ENCODE results near the gene CAST.

DNA sequence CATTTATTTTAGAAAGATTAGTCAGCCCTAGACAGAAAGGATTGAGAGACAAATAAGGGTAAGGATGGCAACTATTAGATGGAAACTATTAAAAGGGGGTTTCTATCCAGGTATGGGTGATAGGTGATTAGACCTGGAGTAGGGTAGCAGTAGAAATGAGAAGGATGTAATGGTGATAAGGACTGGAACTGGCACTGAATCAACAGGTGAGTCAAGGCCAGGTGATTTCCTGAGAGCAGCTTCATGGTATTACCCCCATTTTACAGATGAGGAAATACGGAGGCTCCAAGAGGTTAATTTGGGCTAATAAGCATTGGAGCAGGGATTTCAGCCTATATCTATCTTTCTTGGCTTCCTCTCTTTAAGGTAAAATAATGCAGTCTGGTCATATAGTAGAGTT is 55.7 kb downstream of the CAST start:
- no peak for TF ChIP-seq POLR2A (IDR thresholded peaks at IDR 0.05; ENCODE audit: low read depth, low read length)
- TF ChIP-seq TAF1 (IDR thresholded peaks at IDR 0.05; ENCODE audit: low read depth, low read length) = no peak
- TF ChIP-seq POLR2AphosphoS5 (IDR thresholded peaks at IDR 0.05; ENCODE audit: low read depth, low read length) = no peak
- no peak for TF ChIP-seq SPI1 (IDR thresholded peaks at IDR 0.05; ENCODE audit: low read depth, low read length)

Data from GM12891 (cell line).